ENCODE results near the gene TEX54. TPM values are rescaled to one million over a fixed set of nuclear protein-coding genes. Genes with fewer than 3 reads are reported as not detected.

Gene TEX54
- total and polyA plus RNA-seq, 2 of the 13 experiments (the other 11 are each of a cell fraction or from before 2014, with no cell fraction given), result not detected

GRCh38 chr11:62880803-62881578 is 48.4 kb upstream of the TEX54 start, which contains the start of gene SLC3A2 (continued):
- peak; percentile 83 for TF ChIP-seq THAP9 (CRISPR knock-in tag; IDR thresholded peaks at IDR 0.05; ENCODE audit: borderline replicate concordance)
- peak; percentile 95 for TF ChIP-seq SRSF1 (optimal IDR thresholded peaks at IDR 0.05; ENCODE audit: low read depth, low read length)
- no peak; the same call in 1 of the 2 replicates for TF ChIP-seq ZNF703 (CRISPR knock-in tag; IDR thresholded peaks at IDR 0.05; ENCODE audit: borderline replicate concordance)
- peak; percentile 77; the same call in 1 of the 2 replicates for TF ChIP-seq MTERF4 (CRISPR knock-in tag; IDR thresholded peaks at IDR 0.05)
- no peak for TF ChIP-seq ZNF816 (CRISPR knock-in tag; IDR thresholded peaks at IDR 0.05; ENCODE audit: borderline replicate concordance)
- TF ChIP-seq RBAK (CRISPR knock-in tag; IDR thresholded peaks at IDR 0.05), result 0 out of 2 replicates have a peak, but pooled peaks have one; percentile 58
- peak; percentile 96 to 98 for TF ChIP-seq POLR2A (IDR thresholded peaks at IDR 0.05; ENCODE audit: insufficient read depth in 1 of 2, low read depth in 2 of 2, low read length in 2 of 2)
- TF ChIP-seq FOXM1 (CRISPR knock-in tag; IDR thresholded peaks at IDR 0.05), result no peak
- no peak for TF ChIP-seq CAMTA2 (CRISPR knock-in tag; IDR thresholded peaks at IDR 0.05; ENCODE audit: borderline replicate concordance)
- TF ChIP-seq GABPB1 (CRISPR knock-in tag; IDR thresholded peaks at IDR 0.05), result peak; percentile 79
- no peak for TF ChIP-seq ATAD3A (CRISPR knock-in tag; IDR thresholded peaks at IDR 0.05)
- TF ChIP-seq ZNF292 (CRISPR knock-in tag; IDR thresholded peaks at IDR 0.05; ENCODE audit: borderline replicate concordance, low read depth), result peak; percentile 88
- TF ChIP-seq ZNF124 (CRISPR knock-in tag; IDR thresholded peaks at IDR 0.05), result no peak
- no peak for TF ChIP-seq ZBTB37 (CRISPR knock-in tag; IDR thresholded peaks at IDR 0.05)
- no peak for TF ChIP-seq ZFYVE20 (CRISPR knock-in tag; IDR thresholded peaks at IDR 0.05; ENCODE audit: borderline replicate concordance, low read depth)
- TF ChIP-seq ZNF44 (CRISPR knock-in tag; IDR thresholded peaks at IDR 0.05), result peak; percentile 81; the same call in 1 of the 2 replicates
- TF ChIP-seq THAP11 (CRISPR knock-in tag; IDR thresholded peaks at IDR 0.05), result peak; percentile 70
- no peak for TF ChIP-seq ZNF570 (CRISPR knock-in tag; IDR thresholded peaks at IDR 0.05; ENCODE audit: borderline replicate concordance)
- peak; percentile 73 for TF ChIP-seq ZBTB34 (CRISPR knock-in tag; IDR thresholded peaks at IDR 0.05)
- no peak for TF ChIP-seq ZNF652 (CRISPR knock-in tag; IDR thresholded peaks at IDR 0.05; ENCODE audit: borderline replicate concordance, low read depth)
